DMS 273 treated with DMSO at 0.1 percent for 48 hours (cell line): ENCODE measurements around the gene NCCRP1.

ENCODE experiments used
- DNase-seq: peaks from one replicate; lab custom pipeline; 2025; lab: John Stamatoyannopoulos, UW

Gene NCCRP1

DNA sequence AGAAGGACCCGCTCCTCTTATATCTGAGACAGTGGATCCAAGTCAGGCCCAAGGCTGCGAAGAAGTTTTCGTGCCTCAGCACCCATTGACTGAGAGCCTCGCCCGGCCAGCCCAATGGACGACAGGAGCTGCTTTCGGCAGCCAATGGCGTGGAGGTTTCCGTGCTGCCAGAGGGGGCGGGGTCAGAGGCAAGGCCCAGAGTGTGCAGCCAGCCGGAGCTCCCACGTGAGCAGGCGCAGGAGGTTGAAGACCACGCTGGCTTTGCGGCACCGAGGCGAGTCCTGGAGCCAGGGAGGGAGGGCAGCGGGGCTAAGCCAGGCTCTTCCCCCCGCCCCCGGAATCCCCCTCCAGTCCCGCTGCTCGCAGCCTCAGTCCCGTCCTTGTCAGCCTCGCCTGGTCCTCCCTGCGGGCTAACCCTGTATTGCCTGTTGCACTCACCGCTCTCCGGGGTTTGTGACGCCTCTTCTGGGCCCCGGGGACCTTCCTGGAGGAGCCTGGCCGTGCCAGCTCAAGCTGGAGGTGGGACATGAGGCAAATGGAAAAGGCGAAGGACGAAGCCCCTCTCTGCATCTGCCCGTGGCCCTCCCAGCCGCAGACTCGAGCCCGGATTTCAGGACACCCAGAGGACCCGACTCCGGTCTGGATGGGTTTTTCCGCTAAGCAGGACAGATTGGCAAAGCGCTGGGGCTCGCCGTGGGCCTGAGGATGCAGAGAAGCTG, 50.3 kb downstream of the NCCRP1 start:
- no peak for DNase-seq

DNA sequence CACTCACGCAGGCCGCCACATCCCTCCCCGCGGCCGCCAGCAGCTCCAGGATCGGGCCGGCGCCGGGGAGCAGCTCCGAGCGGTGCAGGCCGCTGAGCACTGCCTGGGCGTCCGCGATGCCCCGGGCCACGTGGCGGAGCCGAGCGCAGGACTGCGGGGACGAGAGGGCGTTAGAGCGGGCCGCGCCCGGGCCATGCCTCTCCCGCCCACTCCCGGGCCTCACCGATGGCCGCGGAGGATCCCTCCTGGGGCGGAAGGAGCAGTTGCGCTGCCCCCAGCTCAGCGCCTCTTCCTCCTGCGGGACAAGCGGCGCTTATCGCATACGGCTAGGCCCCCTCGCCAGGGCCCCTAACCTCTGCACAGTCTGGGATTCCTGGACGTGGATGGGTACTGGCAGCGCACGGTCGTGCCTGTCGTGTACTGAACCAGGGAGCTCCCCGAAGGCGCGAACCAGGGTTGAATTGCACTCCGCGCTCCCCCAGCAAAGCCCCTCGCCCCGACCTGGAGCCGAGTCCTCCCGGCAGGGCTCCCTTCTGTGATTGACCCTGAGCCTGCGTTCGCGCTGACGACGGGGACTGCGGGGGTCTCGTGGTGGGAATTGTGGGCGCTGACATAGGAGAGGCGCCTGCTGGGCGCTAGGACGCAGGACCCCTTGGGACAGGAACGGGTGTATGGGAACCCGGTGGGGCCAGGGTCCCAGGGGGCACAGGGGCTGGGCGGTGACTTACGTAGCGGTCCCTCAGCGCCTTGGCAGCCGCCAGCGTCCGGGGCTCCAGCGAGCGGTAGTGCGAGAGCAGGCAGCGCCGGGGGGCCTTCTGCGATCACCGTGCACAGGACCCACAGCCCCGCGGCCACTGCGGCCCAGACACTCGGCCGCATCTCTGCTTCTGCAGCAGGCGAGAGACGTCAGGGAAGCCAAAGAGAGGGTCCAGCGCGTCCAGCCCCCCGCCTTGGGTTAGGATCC, 51.2 kb downstream of the NCCRP1 start:
- DNase-seq, result no peak

DNA sequence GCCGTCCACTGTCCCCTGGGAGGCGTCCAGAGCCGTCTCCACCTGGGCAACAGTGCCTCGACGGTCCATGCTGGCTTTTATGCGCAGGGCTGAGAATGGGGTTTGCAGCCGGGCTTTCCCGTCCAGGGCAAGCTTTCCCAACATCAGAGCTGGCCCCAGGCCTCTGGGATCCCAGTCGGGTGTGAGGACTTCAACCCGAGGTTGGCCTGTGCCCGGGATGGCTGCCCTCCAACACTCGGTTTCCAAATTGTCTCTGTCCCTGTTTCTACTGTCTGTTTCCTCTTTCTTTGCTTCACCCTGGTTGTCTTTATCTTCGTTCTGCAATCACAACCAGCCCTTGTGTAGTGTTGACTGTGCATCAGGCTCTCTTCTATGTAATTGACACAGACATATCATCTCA, 52.0 kb downstream of the NCCRP1 start, which contains the start of gene IFNL4:
TSS of gene IFNL4 (minus strand) at position 51 of the 400 bp plus-strand sequence.
- DNase-seq, result no peak

DNA sequence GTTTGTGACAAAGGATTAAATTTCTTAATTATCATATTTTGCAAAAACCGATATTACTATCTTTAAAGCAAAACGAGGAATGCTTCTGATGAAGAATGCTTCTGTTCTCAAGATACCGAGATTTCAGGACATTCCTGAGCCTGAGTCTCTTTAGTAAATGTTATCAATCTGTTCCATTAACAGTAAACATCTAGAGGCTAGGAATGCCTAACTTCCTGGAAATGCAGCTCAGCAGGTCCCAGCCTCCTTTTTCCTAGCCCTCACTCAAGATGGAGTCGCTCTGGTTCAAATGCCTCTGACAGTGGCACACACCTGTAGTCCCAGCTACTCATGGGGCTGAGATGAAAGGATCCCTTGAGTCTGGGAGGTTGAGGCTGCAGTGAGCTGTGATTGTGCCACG, 54.3 kb downstream of the NCCRP1 start:
- no peak for DNase-seq
